Measurements from ENCODE around the gene SORCS2. TPM values are rescaled to one million over a fixed set of nuclear protein-coding genes. Genes with fewer than 3 reads are reported as not detected.

SORCS2 gene
- total RNA-seq, 2 experiments from 2014 or later: 0.03 TPM; not detected in 1

DNA sequence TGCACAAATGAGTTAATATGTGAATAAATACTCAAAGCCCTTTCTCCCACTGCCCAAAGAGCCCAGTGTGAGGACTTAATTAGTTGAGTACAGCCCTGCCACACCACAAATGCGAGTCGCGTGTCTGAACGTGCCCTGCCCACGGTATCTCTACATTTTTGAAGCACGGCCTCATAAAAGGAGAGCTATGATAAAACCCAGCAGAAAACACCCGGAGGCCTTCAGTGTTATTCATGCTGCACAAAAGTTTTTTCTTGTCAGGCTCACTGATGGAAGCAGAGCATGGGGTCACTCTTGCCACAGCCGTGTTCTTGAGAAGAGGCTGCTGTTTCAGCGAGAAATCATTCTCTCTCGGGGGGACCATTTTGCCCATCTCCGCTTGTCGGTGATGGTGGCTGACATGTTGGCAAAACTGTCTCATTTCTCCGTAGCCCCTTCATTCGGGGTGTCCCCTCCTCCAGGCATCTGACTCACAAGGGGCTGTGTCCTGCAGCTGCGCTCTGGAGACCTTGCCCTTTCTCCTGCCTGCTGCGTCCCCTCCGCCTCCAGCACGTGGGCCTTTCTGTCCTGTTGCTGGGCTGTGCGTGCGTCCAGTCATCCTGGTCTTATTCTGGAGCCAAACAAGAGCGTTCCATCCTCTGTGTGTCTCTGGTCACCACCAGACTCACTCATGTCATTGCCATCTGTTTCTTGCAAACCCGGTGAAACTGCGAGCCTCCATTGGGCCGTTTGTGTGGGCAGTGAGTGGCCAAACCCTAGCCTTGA is 88.8 kb downstream of the SORCS2 start:
- H3K36me3 ChIP-seq (ENCODE audit: insufficient read depth, low read length): no peaks in the 10 kb centered on the region
- no peak overlapping the region for H2AFZ ChIP-seq (ENCODE audit: low read length)
- no peaks in the 10 kb centered on the region for H3K4me1 ChIP-seq (ENCODE audit: insufficient read depth, low read length, poor library complexity, severe bottlenecking)
- TF ChIP-seq EZH2phosphoT487 (IDR thresholded peaks at IDR 0.05; ENCODE audit: borderline replicate concordance, low read depth, low read length): no peak
- TF ChIP-seq, protein P1, sequence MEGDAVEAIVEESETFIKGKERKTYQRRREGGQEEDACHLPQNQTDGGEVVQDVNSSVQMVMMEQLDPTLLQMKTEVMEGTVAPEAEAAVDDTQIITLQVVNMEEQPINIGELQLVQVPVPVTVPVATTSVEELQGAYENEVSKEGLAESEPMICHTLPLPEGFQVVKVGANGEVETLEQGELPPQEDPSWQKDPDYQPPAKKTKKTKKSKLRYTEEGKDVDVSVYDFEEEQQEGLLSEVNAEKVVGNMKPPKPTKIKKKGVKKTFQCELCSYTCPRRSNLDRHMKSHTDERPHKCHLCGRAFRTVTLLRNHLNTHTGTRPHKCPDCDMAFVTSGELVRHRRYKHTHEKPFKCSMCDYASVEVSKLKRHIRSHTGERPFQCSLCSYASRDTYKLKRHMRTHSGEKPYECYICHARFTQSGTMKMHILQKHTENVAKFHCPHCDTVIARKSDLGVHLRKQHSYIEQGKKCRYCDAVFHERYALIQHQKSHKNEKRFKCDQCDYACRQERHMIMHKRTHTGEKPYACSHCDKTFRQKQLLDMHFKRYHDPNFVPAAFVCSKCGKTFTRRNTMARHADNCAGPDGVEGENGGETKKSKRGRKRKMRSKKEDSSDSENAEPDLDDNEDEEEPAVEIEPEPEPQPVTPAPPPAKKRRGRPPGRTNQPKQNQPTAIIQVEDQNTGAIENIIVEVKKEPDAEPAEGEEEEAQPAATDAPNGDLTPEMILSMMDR (conservative IDR thresholded peaks at IDR 0.05; ENCODE audit: low read length): no peak
- no peaks in the 10 kb centered on the region for H3K9me3 ChIP-seq (ENCODE audit: low read length)
- DNase-seq (ENCODE audit: low spot score): no peak
- H4K20me1 ChIP-seq (ENCODE audit: insufficient read depth, low read length): no peaks in the 10 kb centered on the region
- BruUV-seq (replicated peaks): no TSS peak
- intact Hi-C loops (cut with micrococcal nuclease; ENCODE audit: unreplicated experiment): no loop called here
- H3K4me3 ChIP-seq (ENCODE audit: low read depth, low read length, poor library complexity, severe bottlenecking): no peak overlapping the region
- ChIA-PET POLR2A (no interaction called here), CTCF (ENCODE audit: unreplicated experiment) (no interaction called here)
- H3K27ac ChIP-seq (ENCODE audit: low read depth, low read length, poor library complexity, severe bottlenecking): no peak overlapping the region
- H3K79me2 ChIP-seq (ENCODE audit: insufficient read depth, low read depth, low read length): no peaks in the 10 kb centered on the region
- no peak overlapping the region for H3K4me2 ChIP-seq (ENCODE audit: low read length)
- no peaks in the 10 kb centered on the region for H3K9me2 ChIP-seq (ENCODE audit: insufficient read depth, low read length)

DNA sequence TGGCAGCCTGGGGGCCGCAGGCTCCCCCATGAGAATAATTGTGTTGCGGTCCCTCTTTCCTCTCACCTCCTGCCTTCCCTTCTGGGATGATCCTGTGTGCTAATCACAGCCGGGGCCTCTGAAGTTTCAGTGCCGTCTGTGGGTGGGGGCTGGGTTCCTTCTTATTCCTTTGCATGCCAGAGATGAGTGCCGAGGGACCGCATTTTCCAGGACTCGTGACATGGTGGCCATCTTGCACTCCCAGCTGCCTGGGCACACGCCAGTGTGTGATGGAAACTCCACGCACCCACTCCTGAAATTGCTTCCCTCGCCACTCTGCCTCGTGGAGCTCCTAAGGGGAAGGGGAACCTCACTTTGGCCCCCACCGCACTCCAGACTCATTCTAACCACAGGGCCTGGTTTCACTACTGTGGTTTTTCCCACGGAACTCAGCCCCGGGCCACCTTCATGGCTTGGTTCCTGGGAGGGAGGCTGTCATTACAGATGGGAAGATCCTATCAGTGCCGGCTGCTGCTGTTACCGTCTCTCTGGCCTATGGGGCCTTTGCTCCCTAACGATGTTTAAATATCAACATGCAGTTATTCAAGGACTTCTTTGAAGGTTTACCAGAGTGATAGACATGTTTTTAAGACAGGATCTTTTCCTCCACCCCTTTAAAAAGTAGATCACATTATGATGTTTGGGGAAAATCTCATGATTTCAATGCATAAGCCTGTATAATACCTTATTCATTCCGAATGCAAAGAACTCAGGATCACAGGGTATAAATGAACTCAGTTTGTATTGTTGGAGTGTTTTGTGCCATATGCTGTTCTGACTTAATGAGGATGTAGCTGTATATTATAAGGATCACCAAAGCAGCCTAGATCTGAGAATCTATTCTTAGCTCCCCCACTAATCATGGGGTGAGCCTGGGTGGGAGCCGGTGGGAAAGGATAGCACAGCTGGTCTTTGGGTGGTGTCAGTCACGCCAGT is 89.6 kb downstream of the SORCS2 start:
- no peak overlapping the region for H2AFZ ChIP-seq (ENCODE audit: low read length)
- H3K4me3 ChIP-seq (ENCODE audit: low read depth, low read length, poor library complexity, severe bottlenecking): no peak overlapping the region
- H3K36me3 ChIP-seq (ENCODE audit: insufficient read depth, low read length): no peaks in the 10 kb centered on the region
- no peak overlapping the region for H3K4me2 ChIP-seq (ENCODE audit: low read length)
- no peaks in the 10 kb centered on the region for H3K79me2 ChIP-seq (ENCODE audit: insufficient read depth, low read depth, low read length)
- H3K9me3 ChIP-seq (ENCODE audit: low read length): no peaks in the 10 kb centered on the region
- TF ChIP-seq EZH2phosphoT487 (IDR thresholded peaks at IDR 0.05; ENCODE audit: borderline replicate concordance, low read depth, low read length): no peak
- TF ChIP-seq, protein P1 (conservative IDR thresholded peaks at IDR 0.05; ENCODE audit: low read length): no peak
- H3K4me1 ChIP-seq (ENCODE audit: insufficient read depth, low read length, poor library complexity, severe bottlenecking): no peaks in the 10 kb centered on the region
- ChIA-PET POLR2A (interaction anchor here (0.6 kb wide), 1 partner anchor 94 kb away, joined by 3 read pairs; no protein-coding TSS in a partner anchor), CTCF (ENCODE audit: unreplicated experiment) (no interaction called here)
- no peaks in the 10 kb centered on the region for H3K9me2 ChIP-seq (ENCODE audit: insufficient read depth, low read length)
- no peak for DNase-seq (ENCODE audit: low spot score)
- H4K20me1 ChIP-seq (ENCODE audit: insufficient read depth, low read length): no peaks in the 10 kb centered on the region
- intact Hi-C loops (cut with micrococcal nuclease; ENCODE audit: unreplicated experiment): no loop called here
- BruUV-seq (replicated peaks): no TSS peak
- H3K27ac ChIP-seq (ENCODE audit: low read depth, low read length, poor library complexity, severe bottlenecking): no peak overlapping the region

All from OCI-LY7 (cell line).